Stimulated activated CD4-positive, alpha-beta T cell treated with anti-CD3 and anti-CD28 coated beads, Interleukin-2, amount 100 ng/mL, for 4 hours (primary cell): ENCODE measurements around the gene SYT4.

Experiments
- DNase-seq: peaks from one replicate; pipeline ENCODE4 v3.0.0-alpha.2; 2020; ENCODE audit warnings: low read depth

SYT4 gene

GRCh38 chr18:43220691-43221090 lies 56.6 kb downstream of the SYT4 start:
- DNase-seq: no peak
